Activated T-cell treated with anti-CD3 and anti-CD28 coated beads, Interleukin-2, amount 50 U/mL, for 4 hours (primary cell): Measurements from ENCODE around the gene CCNB2. TPM values are rescaled to one million over a fixed set of nuclear protein-coding genes. Genes with fewer than 3 reads are reported as not detected.
"Not testable (repeated sequence)": the region's sequence is repeated elsewhere in the genome, so short reads cannot be mapped to it uniquely, and the experiment has no call there.

Experiments used
- ATAC-seq, 2 donors: fragments of 200-7000 bp; cut with Tn5 transposase; one replicate each; pipeline ENCODE4 v1.10.0; 2021
- DNase-seq: peaks from one replicate; pipeline ENCODE4 v3.0.0-alpha.2; 2020
- H3K27me3 Mint-ChIP-seq: one replicate; pipeline ENCODE4 v1.8.0; 2021; ENCODE audit warnings: low read depth, mixed read lengths
- H3K36me3 Mint-ChIP-seq: one replicate; pipeline ENCODE4 v1.8.0; 2022; ENCODE audit warnings: mixed read lengths; ENCODE audit not compliant: insufficient read depth
- H3K4me1 Mint-ChIP-seq: one replicate; pipeline ENCODE4 v1.8.0; 2021; ENCODE audit warnings: low read depth, mixed read lengths
- H3K4me3 Mint-ChIP-seq: one replicate; pipeline ENCODE4 v1.8.0; 2021; ENCODE audit warnings: mild to moderate bottlenecking, moderate library complexity, mixed read lengths
- H3K9me3 Mint-ChIP-seq: one replicate; pipeline ENCODE4 v1.8.0; 2021; ENCODE audit warnings: mixed read lengths
- total RNA-seq, 3 donors: library from RNA; stranded (reverse); gene quantifications; one replicate each; pipeline ENCODE4 v1.2.1, GENCODE V29; 2021

CCNB2 gene
- total RNA-seq, 3 donors from 2014 or later = 1.8 to 2.7 (median 2.3) TPM

- H3K36me3 Mint-ChIP-seq = peaks cover 2% of the 10 kb centered on the region
Observed at GRCh38 chr15:59116771-59117170, 11.8 kb downstream of the CCNB2 start.

GRCh38 chr15:59119625-59120024 lies 14.7 kb downstream of the CCNB2 start:
- H3K4me1 Mint-ChIP-seq = no peaks in the 10 kb centered on the region
- no peak overlapping the region for H3K4me3 Mint-ChIP-seq
- no peak for DNase-seq
- H3K27me3 Mint-ChIP-seq = no peaks in the 10 kb centered on the region
- no peak for ATAC-seq
- H3K9me3 Mint-ChIP-seq = no peaks in the 10 kb centered on the region
- peaks cover 2% of the 10 kb centered on the region for H3K36me3 Mint-ChIP-seq

More at GRCh38 chr15:59116771-59117170, 11.8 kb downstream of the CCNB2 start:
- DNase-seq (no peak), ATAC-seq (no peak)
- Mint-ChIP-seq H3K9me3 (no peaks in the 10 kb centered on the region), H3K4me1 (no peaks in the 10 kb centered on the region), H3K27me3 (no peaks in the 10 kb centered on the region), H3K4me3 (no peak overlapping the region)

DNA sequence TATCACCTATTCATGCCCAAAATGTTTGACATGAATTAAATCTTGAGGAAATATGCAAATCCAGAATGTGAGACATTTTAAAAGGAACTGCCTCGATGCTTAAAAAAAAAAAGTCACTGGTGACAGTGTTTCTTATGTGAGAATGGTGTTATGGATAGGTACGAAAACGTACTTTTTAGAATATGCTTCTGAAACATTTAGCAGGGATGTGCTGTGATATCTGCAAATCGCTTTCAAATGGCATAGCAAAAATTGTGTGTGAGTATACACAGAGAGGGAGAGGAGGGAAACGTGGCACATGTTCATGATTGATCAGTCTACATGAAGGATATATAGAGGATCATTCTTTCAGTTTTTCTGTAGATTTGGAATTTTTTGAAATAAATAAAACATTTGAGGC lies 16.0 kb downstream of the CCNB2 start:
- H3K4me1 Mint-ChIP-seq = no peaks in the 10 kb centered on the region
- H3K9me3 Mint-ChIP-seq = no peaks in the 10 kb centered on the region
- no peak for DNase-seq
- peaks cover 2% of the 10 kb centered on the region for H3K36me3 Mint-ChIP-seq
- H3K27me3 Mint-ChIP-seq = no peaks in the 10 kb centered on the region
- no peak for ATAC-seq
- H3K4me3 Mint-ChIP-seq = no peak overlapping the region

- Mint-ChIP-seq H3K27me3 (no peaks in the 10 kb centered on the region), H3K9me3 (no peaks in the 10 kb centered on the region), H3K4me1 (no peaks in the 10 kb centered on the region), H3K4me3 (no peak overlapping the region), H3K36me3 (no peaks in the 10 kb centered on the region)
- no peak for DNase-seq
- ATAC-seq = no peak
Observed at GRCh38 chr15:59124261-59124660, 19.3 kb downstream of the CCNB2 start.

- H3K36me3 Mint-ChIP-seq, H3K4me3 Mint-ChIP-seq, H3K4me1 Mint-ChIP-seq, ATAC-seq, DNase-seq, H3K27me3 Mint-ChIP-seq, H3K9me3 Mint-ChIP-seq: not testable (repeated sequence)
Observed at GRCh38 chr15:59125683-59126082, 20.7 kb downstream of the CCNB2 start.

GRCh38 chr15:59127255-59127654 lies 22.3 kb downstream of the CCNB2 start:
- not testable (repeated sequence) for H3K4me1 Mint-ChIP-seq, H3K9me3 Mint-ChIP-seq, ATAC-seq, H3K4me3 Mint-ChIP-seq, H3K36me3 Mint-ChIP-seq, DNase-seq, H3K27me3 Mint-ChIP-seq

- DNase-seq (no peak), ATAC-seq (no peak)
- peaks cover 6% of the 10 kb centered on the region for H3K9me3 Mint-ChIP-seq
- H3K4me3 Mint-ChIP-seq = no peak overlapping the region
- H3K4me1 Mint-ChIP-seq = no peaks in the 10 kb centered on the region
- no peaks in the 10 kb centered on the region for H3K36me3 Mint-ChIP-seq
- no peaks in the 10 kb centered on the region for H3K27me3 Mint-ChIP-seq
Observed at GRCh38 chr15:59131456-59131855, 26.5 kb downstream of the CCNB2 start.

DNA sequence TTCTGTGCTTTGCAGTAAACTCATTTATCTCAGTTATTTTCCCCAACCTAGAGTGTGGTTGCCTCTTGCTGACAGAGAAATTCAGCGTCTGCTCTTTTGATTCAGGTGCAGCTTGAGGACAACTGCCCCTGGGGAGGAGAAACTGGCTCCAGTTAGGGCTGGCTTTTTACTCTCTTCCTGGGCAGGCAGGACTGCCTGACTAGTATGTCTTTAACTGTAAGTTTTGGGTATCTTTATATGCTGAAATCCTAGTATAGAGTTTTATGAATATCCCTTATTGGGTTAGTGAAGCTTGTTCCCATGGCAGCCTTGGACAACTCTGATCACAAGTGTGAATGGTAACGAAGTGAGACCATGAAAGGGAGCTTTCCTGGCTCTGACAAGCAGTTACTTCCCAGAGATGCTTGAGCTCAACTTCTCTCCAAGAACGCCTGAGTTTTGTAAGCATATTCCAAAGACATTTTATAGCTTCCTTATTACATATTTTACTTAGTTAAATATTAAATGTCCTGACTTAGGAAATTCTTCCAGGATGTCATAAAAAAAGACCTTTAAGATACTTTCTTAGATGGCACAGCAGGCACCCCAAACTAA lies 27.1 kb downstream of the CCNB2 start:
- peaks cover under 1% of the 10 kb centered on the region for H3K4me1 Mint-ChIP-seq
- DNase-seq = no peak
- peaks cover 6% of the 10 kb centered on the region for H3K9me3 Mint-ChIP-seq
- H3K4me3 Mint-ChIP-seq = no peak overlapping the region
- no peaks in the 10 kb centered on the region for H3K27me3 Mint-ChIP-seq
- ATAC-seq = no peak
- H3K36me3 Mint-ChIP-seq = no peaks in the 10 kb centered on the region

- H3K4me3 Mint-ChIP-seq = no peak overlapping the region
Observed at GRCh38 chr15:59133929-59134427, 29.0 kb downstream of the CCNB2 start.

DNA sequence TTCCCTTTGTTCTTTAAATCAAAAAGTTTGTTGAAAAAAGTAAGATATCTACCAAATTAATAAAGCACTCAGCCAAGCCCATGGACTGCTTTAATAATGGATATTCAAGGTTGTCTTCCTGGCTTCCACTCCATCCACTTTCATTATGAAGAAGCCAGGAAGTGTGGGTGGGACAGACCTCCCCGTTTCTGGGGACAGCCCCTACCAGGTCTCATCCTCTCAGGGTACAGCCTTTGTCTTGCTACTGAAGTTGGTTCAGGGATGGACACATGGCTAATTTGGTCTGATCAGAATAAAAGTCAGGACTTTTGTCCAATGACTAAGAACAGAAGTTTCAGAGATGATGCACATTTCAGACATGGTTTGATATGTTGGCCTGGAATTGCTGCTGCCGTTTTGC lies 32.6 kb downstream of the CCNB2 start:
- no peaks in the 10 kb centered on the region for H3K9me3 Mint-ChIP-seq
- no peak for DNase-seq
- peak; percentile 23 to 52 for ATAC-seq
- H3K4me1 Mint-ChIP-seq = peaks cover 12% of the 10 kb centered on the region
- H3K36me3 Mint-ChIP-seq = no peaks in the 10 kb centered on the region
- H3K27me3 Mint-ChIP-seq = no peaks in the 10 kb centered on the region
- no peak overlapping the region for H3K4me3 Mint-ChIP-seq

More at GRCh38 chr15:59133929-59134427, 29.0 kb downstream of the CCNB2 start:
- Mint-ChIP-seq H3K9me3 (peaks cover 6% of the 10 kb centered on the region), H3K4me1 (peaks cover 12% of the 10 kb centered on the region), H3K27me3 (no peaks in the 10 kb centered on the region), H3K36me3 (no peaks in the 10 kb centered on the region)
- ATAC-seq (no peak), DNase-seq (no peak)

GRCh38 chr15:59138243-59138642 lies 33.3 kb downstream of the CCNB2 start:
- DNase-seq (peak; percentile 49), ATAC-seq (peak; percentile 76)
- Mint-ChIP-seq H3K36me3 (no peaks in the 10 kb centered on the region), H3K9me3 (no peaks in the 10 kb centered on the region), H3K4me3 (no peak overlapping the region), H3K27me3 (no peaks in the 10 kb centered on the region), H3K4me1 (peaks cover 12% of the 10 kb centered on the region)

DNA sequence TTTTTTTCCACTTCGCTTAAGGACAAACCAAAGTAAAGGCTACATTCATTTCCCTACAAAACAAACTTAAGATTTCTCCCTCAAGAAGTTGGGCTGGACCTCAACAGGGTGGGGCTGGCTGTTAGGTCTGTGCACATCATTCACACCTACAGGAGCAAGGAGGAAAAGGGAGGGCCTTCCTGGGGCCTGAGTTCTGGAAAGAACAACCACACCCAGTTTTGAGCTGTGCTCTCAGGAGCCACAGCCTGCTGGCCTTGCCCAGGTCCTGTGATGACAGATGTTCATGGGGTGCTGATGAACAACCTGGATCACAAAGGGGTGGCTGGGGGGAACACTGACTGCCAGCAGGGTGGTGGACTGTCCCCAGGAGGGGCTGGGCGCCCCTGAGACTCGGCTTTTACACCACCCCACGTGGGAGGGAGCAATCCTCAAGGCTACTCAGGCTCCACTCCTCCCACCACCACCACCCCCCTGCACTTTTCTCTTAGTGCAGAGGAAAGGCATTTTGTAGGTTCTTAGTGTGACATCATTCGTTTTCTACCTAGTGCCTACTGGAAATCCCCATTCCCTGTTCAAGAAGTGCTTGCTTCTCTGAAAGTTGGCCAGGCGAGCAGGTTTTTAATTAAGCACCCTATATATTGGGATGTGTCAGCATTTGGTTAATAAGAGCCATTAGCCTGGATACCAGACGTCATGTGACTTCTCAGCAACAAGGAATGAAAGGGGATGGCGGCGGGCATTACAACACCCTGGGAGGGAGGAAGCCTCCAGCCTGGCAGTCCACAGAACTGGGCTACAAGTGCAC lies 35.7 kb downstream of the CCNB2 start:
- H3K27me3 Mint-ChIP-seq = no peaks in the 10 kb centered on the region
- no peaks in the 10 kb centered on the region for H3K9me3 Mint-ChIP-seq
- no peaks in the 10 kb centered on the region for H3K36me3 Mint-ChIP-seq
- no peak overlapping the region for H3K4me3 Mint-ChIP-seq
- DNase-seq (no peak), ATAC-seq (no peak)
- H3K4me1 Mint-ChIP-seq = peaks cover 12% of the 10 kb centered on the region

DNA sequence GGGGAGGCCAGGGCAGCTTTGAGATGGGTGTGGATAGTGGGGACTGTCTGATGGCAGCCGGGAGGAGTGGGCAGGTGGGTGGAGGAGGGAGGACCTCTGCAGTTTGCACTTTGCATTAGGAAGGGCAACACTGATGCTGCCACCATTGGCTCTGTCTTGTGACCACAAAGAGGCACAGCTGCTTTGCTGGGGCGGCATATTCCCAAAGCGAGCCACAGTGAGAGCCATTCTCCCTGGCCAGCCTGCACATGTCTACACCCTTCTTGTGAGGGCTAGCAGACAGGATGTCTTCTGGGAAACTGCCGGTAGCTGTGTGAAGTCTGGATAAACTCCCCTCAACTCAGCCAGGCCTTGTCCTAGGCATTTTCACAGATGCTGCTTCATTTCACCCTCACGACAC lies 38.3 kb downstream of the CCNB2 start:
- no peak for ATAC-seq
- no peaks in the 10 kb centered on the region for H3K9me3 Mint-ChIP-seq
- no peak overlapping the region for H3K4me3 Mint-ChIP-seq
- H3K27me3 Mint-ChIP-seq = no peaks in the 10 kb centered on the region
- H3K36me3 Mint-ChIP-seq = no peaks in the 10 kb centered on the region
- DNase-seq = no peak
- H3K4me1 Mint-ChIP-seq = peaks cover 3% of the 10 kb centered on the region

- not testable (repeated sequence) for ATAC-seq, DNase-seq, H3K27me3 Mint-ChIP-seq, H3K36me3 Mint-ChIP-seq, H3K4me3 Mint-ChIP-seq, H3K9me3 Mint-ChIP-seq, H3K4me1 Mint-ChIP-seq
Observed at GRCh38 chr15:59144594-59144993, 39.6 kb downstream of the CCNB2 start.

- Mint-ChIP-seq H3K4me1 (no peaks in the 10 kb centered on the region), H3K4me3 (no peak overlapping the region), H3K9me3 (no peaks in the 10 kb centered on the region), H3K36me3 (no peaks in the 10 kb centered on the region), H3K27me3 (no peaks in the 10 kb centered on the region)
- DNase-seq (no peak), ATAC-seq (no peak)
Observed at GRCh38 chr15:59147666-59148065, 42.7 kb downstream of the CCNB2 start.
